Esophagus muscularis mucosa (tissue), 4 donors: ENCODE results near the gene MRPL55. TPM values are rescaled to one million over a fixed set of nuclear protein-coding genes. Genes with fewer than 3 reads are reported as not detected.

Source experiments
- DNase-seq: peaks from one replicate; pipeline ENCODE4 v3.0.0-alpha.2; 2017; ENCODE audit errors: extremely low spot score
- H3K27ac ChIP-seq, 4 donors: fragments of 200-600 bp; sonication (generic); replicated peaks in 1 of 4; 1 replicate in 3 of 4; 2 replicates in 1 of 4; pipeline ENCODE4 v1.5.1; 2016 to 2019; ENCODE audit warnings: mild to moderate bottlenecking in 1 of 4
- H3K27me3 ChIP-seq, 4 donors: fragments of 200-600 bp; sonication (generic); one replicate each; pipeline versions ENCODE4 v1.5.1 to v1.6.0; 2016 to 2019
- H3K36me3 ChIP-seq, 4 donors: fragments of 200-600 bp; sonication (generic); one replicate each; pipeline ENCODE4 v1.5.1; 2016 to 2019
- H3K4me1 ChIP-seq, 4 donors: fragments of 200-600 bp; sonication (generic); one replicate each; pipeline ENCODE4 v1.5.1; 2016 to 2019
- H3K4me3 ChIP-seq, 4 donors: fragments of 200-600 bp; sonication (generic); 1 replicate in 2 of 4; 2 replicates in 2 of 4; pipeline ENCODE4 v1.5.1; 2016 to 2019; ENCODE audit warnings: mild to moderate bottlenecking in 4 of 4, moderate library complexity in 1 of 4
- H3K9me3 ChIP-seq, 4 donors: fragments of 200-600 bp; sonication (generic); 1 replicate in 3 of 4; 2 replicates in 1 of 4; pipeline ENCODE4 v1.5.1; 2016 to 2019
- EP300 ChIP-seq: sonication (generic); formaldehyde crosslinking; IDR thresholded peaks from one replicate; pipeline ENCODE4 v1.6.1; 2017; ENCODE audit warnings: antibody characterized with exemption
- POLR2A ChIP-seq: fragments of 450-650 bp; IDR thresholded peaks from one replicate; pipeline ENCODE4 v1.6.1; 2017; ENCODE audit warnings: antibody characterized with exemption, moderate library complexity, mild to moderate bottlenecking, low read depth
- POLR2AphosphoS5 ChIP-seq, 2 donors: sonication (generic); formaldehyde crosslinking; IDR thresholded peaks; one replicate each; pipeline ENCODE4 v1.6.1; 2017; ENCODE audit warnings: antibody characterized with exemption in 2 of 2
- WGBS: methylation state at CpG from one replicate; pipeline ENCODE4 v1.1.5; 2018; 5-methylcytosine and 5-hydroxymethylcytosine counted together
- intact Hi-C: fragments of 100-400 bp; cut with DNase I; formaldehyde crosslinking; loops from one replicate; pipeline ENCODE4 v1.15.1; 2023
- total RNA-seq, 4 donors: library from RNA; depleted of rRNA; stranded (reverse); fragments of >200 nt; gene quantifications; one replicate each; pipeline versions ENCODE4 v1.1.0 to v1.2.1, GENCODE V29; 2016
- TF ChIP-seq, protein P1 (sequence below), 3 experiments: fragments of 200-600 bp in 2 of 3; fragments of 450-650 bp in 1 of 3; sonication (generic) in 2 of 3; IDR thresholded peaks; one replicate each; pipeline ENCODE4 v1.5.1; 2017 to 2019; ENCODE audit warnings: antibody characterized with exemption in 3 of 3, mild to moderate bottlenecking in 2 of 3, moderate library complexity in 1 of 3

Gene MRPL55
- total RNA-seq, 4 donors from 2014 or later: 52.3 to 64.9 (median 60.1) TPM

DNA sequence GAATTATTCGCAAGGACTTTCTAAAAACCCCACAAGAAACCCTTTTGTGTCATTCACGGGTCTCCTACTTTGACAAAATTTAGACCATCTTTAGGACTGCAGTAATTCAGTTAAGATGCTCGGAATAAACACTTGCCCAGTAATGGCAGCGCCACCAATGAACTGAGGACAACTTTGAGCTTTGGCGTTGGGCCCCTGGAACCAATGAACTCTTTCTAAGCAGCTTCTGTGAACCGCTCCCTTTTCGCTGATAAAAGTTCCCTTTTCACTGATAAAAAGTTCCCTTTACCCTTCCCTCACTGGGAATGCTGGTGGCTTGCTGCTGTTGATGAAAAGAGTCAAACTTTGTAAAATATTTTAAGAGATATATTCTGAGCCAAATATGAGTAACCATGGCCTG, 1.5 kb upstream of the MRPL55 start:
- WGBS: 90% methylated on average over 7 of the region's 7 CpGs
- Histone ChIP-seq H3K9me3 (no peaks in the 10 kb centered on the region), H3K36me3 (peaks cover 0 to 25% (median 24%) of the 10 kb centered on the region in 4 donors), H3K27me3 (no peaks in the 10 kb centered on the region), H3K27ac (peak overlapping the region; percentile 90 to 97 (median 93)), H3K4me1 (peaks cover 17 to 30% (median 27%) of the 10 kb centered on the region in 4 donors), H3K4me3 (peak overlapping the region in 3 of 4 donors; percentile 75 to 87 (median 80))
- TF ChIP-seq, protein P1, sequence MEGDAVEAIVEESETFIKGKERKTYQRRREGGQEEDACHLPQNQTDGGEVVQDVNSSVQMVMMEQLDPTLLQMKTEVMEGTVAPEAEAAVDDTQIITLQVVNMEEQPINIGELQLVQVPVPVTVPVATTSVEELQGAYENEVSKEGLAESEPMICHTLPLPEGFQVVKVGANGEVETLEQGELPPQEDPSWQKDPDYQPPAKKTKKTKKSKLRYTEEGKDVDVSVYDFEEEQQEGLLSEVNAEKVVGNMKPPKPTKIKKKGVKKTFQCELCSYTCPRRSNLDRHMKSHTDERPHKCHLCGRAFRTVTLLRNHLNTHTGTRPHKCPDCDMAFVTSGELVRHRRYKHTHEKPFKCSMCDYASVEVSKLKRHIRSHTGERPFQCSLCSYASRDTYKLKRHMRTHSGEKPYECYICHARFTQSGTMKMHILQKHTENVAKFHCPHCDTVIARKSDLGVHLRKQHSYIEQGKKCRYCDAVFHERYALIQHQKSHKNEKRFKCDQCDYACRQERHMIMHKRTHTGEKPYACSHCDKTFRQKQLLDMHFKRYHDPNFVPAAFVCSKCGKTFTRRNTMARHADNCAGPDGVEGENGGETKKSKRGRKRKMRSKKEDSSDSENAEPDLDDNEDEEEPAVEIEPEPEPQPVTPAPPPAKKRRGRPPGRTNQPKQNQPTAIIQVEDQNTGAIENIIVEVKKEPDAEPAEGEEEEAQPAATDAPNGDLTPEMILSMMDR (IDR thresholded peaks at IDR 0.05): no peak
- TF ChIP-seq POLR2AphosphoS5 (IDR thresholded peaks at IDR 0.05): no peak
- TF ChIP-seq EP300: no peak
- TF ChIP-seq POLR2A: no peak
- intact Hi-C loops: no loop called here
- no peak for DNase-seq

DNA sequence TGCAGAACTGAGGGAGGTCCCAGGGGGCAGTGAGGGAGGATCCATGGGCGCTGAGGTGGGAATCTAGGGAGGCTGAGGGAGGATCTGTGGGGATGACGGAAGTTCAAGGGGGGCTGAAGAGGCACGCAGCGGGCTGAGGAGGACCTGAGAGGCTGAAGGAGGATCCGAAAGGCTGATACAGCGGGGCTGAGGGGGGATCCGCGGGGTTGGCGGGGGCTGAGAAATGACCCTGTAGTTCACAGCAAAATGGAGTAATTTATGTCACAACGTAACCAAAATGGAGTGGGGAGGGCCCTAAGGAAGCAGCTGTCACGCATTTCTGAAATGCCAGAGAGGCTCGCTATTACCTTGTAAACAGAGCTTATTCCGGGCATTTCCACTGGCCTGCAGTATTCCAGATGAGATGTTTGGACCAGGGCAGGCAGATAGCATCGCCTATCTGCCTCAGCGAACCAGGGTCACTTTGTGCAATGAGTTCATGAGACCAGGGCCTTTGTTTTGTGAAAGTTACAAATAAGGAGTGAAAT, 926 bp upstream of the MRPL55 start:
- peaks cover 0 to 27% (median 25%) of the 10 kb centered on the region in 4 donors for H3K36me3 ChIP-seq
- peak overlapping the region; percentile 75 to 98 (median 84) for H3K4me3 ChIP-seq
- H3K9me3 ChIP-seq: no peaks in the 10 kb centered on the region
- H3K27me3 ChIP-seq: no peaks in the 10 kb centered on the region
- WGBS: 47% methylated on average over 15 of the region's 15 CpGs
- intact Hi-C loops: no loop called here
- peak overlapping the region; percentile 90 to 97 (median 93) for H3K27ac ChIP-seq
- no peak for DNase-seq
- TF ChIP-seq EP300 (no peak), POLR2AphosphoS5 (IDR thresholded peaks at IDR 0.05) (peak in 1 of 2 donors; percentile 39)
- peaks cover 17 to 30% (median 27%) of the 10 kb centered on the region in 4 donors for H3K4me1 ChIP-seq

DNA sequence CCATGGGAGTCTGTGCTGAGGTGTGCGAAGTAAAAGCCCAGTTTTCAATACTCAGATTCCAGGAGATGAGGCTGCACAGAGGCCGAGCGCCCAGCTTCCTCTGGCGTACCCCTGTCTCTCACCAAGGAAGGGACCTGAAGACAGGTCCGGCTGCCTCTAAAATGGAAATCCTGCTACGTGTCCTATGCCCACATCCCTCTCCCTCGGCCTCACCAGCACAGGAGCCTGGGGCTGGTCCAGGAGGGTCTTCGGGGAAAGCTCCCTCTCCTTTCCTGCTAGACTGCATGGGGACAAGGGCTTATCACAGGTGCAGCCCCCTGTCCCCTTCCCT, 392 bp downstream of the MRPL55 start:
- H3K4me3 ChIP-seq: peak overlapping the region; percentile 75 to 98 (median 84)
- intact Hi-C loops: no loop called here
- TF ChIP-seq EP300: no peak
- no peak for TF ChIP-seq POLR2A
- TF ChIP-seq, protein P1 (IDR thresholded peaks at IDR 0.05): no peak
- TF ChIP-seq POLR2AphosphoS5 (IDR thresholded peaks at IDR 0.05): no peak
- no peaks in the 10 kb centered on the region for H3K9me3 ChIP-seq
- no peaks in the 10 kb centered on the region for H3K27me3 ChIP-seq
- no peak for DNase-seq
- peaks cover 0 to 27% (median 25%) of the 10 kb centered on the region in 4 donors for H3K36me3 ChIP-seq
- peak overlapping the region; percentile 90 to 97 (median 93) for H3K27ac ChIP-seq
- H3K4me1 ChIP-seq: peaks cover 25 to 36% (median 33%) of the 10 kb centered on the region in 4 donors
- WGBS: 0% methylated on average over 3 of the region's 8 CpGs

DNA sequence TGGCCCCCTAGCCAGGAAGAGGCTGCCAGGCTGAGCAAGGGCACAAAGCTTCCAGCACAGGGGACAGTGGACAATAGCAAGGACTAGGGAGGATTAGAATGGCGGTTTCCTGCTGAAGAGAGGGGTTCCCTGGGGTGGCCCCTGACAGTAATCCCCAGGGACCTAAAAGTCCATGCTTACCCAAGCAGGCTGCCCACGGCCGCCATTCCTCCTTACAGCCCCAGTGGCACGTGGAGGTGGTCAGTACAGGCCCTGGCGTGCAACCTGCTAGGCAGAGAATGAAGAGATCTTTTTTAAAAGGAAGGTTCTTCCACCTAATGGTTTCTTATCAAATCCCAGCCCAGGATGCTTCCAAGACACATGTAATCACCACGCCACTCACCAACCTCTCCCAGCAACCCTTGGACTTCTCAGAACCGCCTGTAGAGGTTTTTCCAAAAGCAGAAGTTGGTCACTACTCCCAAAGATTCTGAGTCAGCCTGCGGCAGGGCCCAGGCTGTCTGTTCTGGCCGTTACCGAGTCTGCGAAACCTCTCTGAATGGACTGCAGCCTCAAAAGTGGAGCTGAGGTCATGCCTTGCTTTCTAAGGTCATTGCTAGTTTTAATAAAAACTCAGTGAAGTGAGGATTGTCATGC, 926 bp downstream of the MRPL55 start:
- DNase-seq: no peak
- TF ChIP-seq POLR2AphosphoS5 (IDR thresholded peaks at IDR 0.05) (no peak), POLR2A (no peak)
- TF ChIP-seq, protein P1 (IDR thresholded peaks at IDR 0.05): no peak
- H3K27ac ChIP-seq: peak overlapping the region; percentile 90 to 97 (median 93)
- peaks cover 28 to 39% (median 37%) of the 10 kb centered on the region in 4 donors for H3K4me1 ChIP-seq
- intact Hi-C loops: no loop called here
- H3K9me3 ChIP-seq: no peaks in the 10 kb centered on the region
- H3K4me3 ChIP-seq: peak overlapping the region; percentile 75 to 98 (median 84)
- 78% methylated on average over 11 of the region's 11 CpGs for WGBS
- H3K27me3 ChIP-seq: no peaks in the 10 kb centered on the region
- peaks cover 0 to 27% (median 25%) of the 10 kb centered on the region in 4 donors for H3K36me3 ChIP-seq

DNA sequence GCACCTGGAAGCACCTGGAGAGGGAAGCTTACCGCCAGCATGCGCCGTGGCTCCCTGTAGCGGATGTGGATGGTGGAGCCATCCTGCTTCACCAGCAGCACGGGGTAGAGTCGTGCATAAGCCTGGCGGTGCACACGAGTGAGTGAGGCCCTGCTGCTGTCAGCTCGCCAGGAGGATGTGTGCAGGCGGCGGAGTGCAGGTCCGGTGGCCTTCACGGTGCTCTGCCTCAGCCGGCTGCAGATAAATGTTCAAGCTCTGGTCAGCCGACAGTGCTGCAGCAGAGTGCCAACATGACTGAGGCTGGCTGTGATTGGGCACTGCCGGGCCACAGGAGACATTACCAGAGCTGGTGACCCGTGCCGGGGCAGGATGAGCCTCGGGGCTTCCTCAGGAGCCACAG, 1.5 kb downstream of the MRPL55 start:
- intact Hi-C loops: no loop called here
- TF ChIP-seq POLR2AphosphoS5 (IDR thresholded peaks at IDR 0.05) (no peak), EP300 (no peak), POLR2A (no peak)
- TF ChIP-seq, protein P1 (IDR thresholded peaks at IDR 0.05): no peak
- 90% methylated on average over 19 of the region's 19 CpGs for WGBS
- Histone ChIP-seq H3K4me3 (no peak overlapping the region), H3K36me3 (peaks cover 0 to 27% (median 25%) of the 10 kb centered on the region in 4 donors), H3K4me1 (peaks cover 28 to 40% (median 37%) of the 10 kb centered on the region in 4 donors), H3K27ac (peak overlapping the region in 1 of 4 donors; percentile 94), H3K9me3 (no peaks in the 10 kb centered on the region), H3K27me3 (no peaks in the 10 kb centered on the region)
- DNase-seq: no peak
